Stimulated activated naive CD4-positive, alpha-beta T cell treated with Interleukin-2 at 50 U/mL for 16 hours (primary cell): ENCODE measurements around the gene MED13L.
A peak's percentile ranks its signal among the peaks of the same experiment; 100 is the strongest.
"Not testable (repeated sequence)": the region's sequence is repeated elsewhere in the genome, so short reads cannot be mapped to it uniquely, and the experiment has no call there.

ENCODE experiments used
- DNase-seq: peaks from one replicate; lab custom pipeline; 2025; lab: John Stamatoyannopoulos, UW

The MED13L gene

DNA sequence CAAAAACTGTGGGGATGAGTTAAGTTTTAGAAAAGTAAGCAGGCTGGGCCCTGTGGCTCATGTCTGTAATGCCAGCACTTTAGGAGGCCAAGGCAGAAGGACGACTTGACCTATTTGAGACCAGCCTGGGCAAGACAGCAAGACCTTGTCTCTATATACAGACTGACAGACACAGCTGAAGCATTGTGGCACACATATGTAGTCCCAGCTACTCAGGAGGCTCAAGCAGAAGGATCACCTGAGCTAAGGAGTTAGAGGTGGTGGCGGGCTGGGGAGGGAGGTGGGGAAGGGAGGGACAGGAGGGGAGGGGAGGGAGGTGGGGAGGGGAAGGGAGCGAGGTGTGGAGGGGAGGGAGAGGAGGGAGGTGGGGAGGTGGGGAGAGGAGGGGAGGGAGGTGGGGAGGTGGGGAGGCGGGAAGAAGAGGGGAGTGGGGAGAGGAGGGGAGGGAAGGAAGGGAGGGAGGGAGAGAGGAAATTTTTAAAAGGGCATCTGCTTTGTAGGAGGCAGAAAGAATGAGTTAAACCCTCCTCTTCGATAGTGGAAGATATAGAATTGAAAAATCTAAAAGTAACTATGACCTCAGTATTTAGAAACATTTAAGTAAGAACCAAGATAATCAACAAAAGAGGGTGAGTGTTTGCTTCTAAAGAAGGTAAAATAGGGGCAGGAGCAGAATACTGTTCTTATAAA lies 30.9 kb downstream of the MED13L start:
- no peak for DNase-seq

DNA sequence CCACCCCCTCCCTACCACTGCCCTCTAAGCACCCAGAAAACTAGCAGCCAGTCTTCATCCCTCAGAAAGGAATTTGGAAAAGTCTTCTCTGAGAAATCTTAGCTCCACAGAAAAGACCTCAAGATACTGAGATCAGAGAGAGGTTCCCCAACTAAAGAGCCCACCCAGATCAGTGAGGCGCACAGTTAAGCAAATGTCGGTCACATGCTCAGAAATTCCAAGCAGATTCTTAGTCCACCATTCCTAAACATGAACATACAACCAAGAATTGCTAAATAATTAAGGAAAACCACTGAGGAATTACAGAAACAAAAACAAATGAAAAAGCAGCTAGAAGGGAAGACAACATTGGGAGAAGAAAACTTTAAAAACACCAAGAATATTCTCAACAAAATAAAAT lies 32.3 kb downstream of the MED13L start:
- no peak for DNase-seq

- DNase-seq, result no peak
These were observed 32.9 kb downstream of the MED13L start for GRCh38 chr12:116244474-116245090.

DNA sequence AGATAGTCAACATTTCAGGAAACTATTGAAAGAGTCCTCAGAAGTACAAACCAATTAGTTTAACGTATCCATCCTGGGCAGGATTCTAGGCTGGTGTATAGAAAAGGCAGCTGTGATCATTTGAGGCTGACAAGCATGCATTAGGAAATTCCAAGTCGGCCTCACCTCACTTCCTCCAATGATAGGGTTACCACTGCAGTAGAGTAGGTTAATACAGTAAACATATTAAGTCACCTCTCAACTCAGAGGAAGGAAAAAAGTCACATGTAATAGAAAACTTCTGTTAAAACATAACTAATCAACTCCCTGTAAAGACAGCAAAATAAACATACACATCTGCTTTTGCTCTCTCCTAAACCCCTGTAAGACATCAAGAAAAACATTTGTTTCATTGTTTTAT lies 33.5 kb downstream of the MED13L start:
- DNase-seq, result no peak

GRCh38 chr12:116242740-116243139 lies 34.8 kb downstream of the MED13L start:
- DNase-seq, result no peak

DNA sequence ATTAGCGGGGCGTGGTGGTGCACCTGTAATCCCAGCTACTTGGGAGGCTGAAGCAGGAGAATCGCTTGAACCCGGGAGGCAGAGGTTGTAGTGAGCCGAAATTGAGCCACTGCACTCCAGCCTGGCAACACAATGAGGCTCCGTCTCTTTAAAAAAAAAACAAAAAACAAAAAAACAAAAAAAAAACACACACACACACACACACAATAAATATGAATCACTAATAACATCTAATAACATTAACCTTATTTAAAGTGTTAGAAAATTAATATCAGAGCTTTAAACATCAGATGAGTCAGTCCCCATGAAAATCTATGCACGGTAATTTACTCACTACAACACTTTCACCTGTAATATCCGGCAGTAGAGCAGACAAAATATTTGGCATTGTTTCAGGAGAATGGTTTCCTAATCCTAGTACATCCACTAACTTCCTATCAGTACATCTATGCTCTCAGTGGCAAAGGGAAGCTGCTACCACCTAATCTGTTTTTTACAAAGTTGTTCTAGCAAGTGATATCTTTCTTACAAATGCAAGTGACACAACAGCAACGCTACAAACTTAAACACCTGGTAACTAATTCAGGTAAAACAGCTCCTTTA lies 36.2 kb downstream of the MED13L start:
- no peak for DNase-seq

DNA sequence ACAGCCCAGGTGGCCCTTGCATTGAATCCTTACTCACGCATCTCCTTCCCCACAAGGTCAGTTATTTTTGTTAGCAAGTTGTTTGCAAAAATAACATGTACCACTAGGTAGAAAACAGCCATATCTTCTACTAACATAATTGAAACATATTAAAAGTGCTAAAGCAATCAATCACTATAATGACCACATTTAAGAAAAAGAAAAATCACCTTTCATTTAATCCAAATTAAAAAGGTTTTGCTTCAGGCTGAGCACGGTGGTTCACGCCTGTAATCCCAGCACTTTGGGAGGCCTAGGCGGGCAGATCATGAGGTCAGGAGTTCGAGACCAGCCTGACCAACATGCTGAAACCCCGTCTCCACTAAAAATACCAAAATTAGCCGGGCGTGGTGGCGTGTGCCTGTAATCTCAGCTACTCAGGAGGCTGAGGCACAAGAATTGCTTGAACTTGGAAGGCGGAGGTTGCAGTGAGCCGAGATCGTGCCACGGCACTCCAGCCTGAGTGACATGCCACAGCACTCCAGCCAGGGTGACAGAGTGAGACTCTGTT lies 38.8 kb downstream of the MED13L start:
- DNase-seq, result not testable (repeated sequence)

GRCh38 chr12:116238149-116238548 lies 39.3 kb downstream of the MED13L start:
- no peak for DNase-seq

DNA sequence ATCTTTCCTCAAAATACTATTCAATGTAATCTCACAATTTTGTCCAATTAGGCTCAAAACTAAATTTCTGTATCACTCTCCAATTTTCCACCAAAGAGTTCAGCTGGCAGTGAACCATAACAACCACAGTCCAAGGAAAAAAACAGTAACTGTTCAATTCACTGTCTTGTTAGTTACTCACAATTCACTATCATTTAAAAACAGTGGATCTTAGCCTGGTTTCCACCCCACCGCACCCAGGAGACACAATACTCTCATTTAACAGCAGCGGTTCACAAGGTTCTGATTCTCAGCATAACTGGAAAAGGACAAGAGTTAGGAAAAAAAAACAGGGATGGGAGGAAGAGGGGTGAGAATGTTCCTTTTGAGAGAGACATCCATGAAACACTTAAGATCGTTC lies 40.5 kb downstream of the MED13L start:
- DNase-seq, result no peak

- peak; percentile 16 for DNase-seq
These were observed 41.3 kb downstream of the MED13L start for GRCh38 chr12:116236148-116236731.

DNA sequence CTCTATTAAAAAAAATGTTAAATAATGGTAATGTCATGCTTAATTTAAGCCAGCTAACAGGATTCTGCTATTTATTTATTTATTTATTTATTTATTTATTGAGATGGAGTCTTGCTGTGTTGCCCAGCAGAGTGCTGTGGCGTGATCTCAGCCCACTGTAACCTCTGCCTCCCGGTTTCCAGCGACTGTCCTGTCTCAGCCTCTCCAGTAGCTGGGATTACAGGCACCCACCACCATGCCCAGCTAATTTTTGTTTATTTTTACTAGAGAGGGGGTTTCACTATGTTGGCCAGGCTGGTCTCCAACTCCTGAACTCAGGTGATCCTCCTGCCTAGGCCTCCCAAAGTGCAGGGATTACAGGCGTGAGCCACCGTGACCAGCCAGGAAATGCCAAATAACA lies 43.3 kb downstream of the MED13L start:
- not testable (repeated sequence) for DNase-seq

GRCh38 chr12:116233669-116234068 lies 43.8 kb downstream of the MED13L start:
- no peak for DNase-seq

DNA sequence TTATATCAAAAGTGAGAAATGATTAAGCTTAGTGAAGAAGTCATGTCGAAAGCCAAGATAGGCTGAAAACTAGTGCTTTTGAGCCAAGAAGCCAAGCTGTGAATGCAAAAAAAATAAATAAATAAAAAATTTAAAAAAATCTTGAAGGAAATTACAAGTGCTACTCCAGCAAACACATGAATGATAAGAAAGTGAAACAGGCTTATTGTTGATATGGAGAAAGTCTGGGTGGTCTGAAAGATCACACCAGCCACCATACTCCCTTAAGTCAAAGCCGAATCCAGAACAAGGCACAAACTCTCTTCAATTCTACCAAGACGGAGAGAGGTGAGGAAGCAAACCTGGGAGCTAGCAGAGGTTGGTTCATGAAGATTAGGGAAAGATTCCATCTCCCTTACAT lies 49.7 kb downstream of the MED13L start:
- DNase-seq, result no peak

DNA sequence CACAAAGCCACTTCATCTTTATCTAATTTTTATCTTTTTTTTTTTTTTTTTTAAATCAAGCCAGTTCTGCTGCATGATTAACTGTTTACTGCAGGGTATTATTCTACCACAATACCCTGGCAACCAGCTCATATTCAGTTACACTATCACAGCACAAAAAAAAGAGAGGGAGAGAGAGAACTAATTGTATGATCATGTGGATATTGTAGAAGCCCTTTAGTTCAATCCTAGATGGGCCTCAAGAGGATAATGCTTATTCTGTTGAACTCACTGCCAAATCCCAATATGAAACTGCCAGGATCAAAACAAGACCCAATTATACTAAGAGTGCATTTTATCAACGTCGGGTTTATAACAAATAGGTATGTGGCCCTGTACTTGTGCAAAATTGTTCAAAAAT lies 51.5 kb downstream of the MED13L start:
- DNase-seq, result no peak

- peak; percentile 3 for DNase-seq
These were observed 55.1 kb downstream of the MED13L start for GRCh38 chr12:116222358-116222757.

GRCh38 chr12:116220756-116221155 lies 56.7 kb downstream of the MED13L start:
- no peak for DNase-seq

DNA sequence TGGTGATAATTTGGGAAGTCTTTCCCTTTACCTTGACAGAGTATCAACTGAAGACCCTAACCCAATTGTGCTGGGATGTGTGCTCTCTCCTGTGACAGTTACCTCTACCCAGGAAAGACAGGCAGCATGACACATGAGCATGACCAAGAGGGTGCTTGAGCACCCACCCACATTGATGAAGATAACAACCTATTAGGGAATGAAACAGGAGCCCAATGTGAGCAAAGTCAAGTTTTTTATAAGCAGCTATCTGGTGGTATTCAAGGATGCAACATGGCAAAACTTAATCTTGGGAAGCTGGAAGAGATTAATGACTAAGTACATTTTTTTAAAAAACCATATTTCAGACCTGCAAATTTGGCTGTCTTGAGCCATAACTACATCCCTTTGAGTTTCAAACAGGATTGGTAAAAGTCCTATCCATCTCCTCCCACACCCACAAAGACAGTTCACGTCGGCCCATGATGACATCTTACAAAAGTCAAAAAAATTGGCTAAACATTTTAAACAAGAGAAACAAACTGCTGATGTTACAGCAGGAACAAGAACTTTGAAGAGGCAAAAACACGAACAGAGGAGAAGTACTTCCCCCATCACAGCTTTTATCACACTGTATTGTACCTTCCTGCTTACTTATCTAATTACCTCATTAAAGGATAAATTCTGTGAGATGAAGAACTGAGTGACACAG lies 60.3 kb downstream of the MED13L start:
- DNase-seq, result no peak

- DNase-seq, result no peak
These were observed 61.3 kb downstream of the MED13L start for GRCh38 chr12:116216022-116216756.

DNA sequence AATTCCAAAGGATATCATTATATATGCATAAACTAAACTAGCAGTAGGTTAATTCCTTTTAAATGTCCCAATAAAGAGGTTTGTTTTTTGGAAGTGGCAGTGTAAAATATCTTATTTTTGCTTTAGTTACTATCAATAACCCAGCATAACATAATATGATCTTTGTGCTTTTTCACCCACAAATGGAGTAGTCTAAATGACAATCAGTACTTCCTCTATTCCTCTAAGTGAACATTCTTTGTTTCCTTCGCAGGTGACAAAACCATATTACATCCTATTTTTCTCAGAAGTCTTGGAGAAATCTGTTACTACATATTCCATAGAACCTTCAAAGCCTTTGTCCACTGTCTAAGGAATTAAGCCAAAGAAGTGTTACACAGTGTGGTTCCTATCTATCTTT lies 62.5 kb downstream of the MED13L start:
- no peak for DNase-seq

- DNase-seq, result no peak
These were observed 63.5 kb downstream of the MED13L start for GRCh38 chr12:116213885-116214527.

DNA sequence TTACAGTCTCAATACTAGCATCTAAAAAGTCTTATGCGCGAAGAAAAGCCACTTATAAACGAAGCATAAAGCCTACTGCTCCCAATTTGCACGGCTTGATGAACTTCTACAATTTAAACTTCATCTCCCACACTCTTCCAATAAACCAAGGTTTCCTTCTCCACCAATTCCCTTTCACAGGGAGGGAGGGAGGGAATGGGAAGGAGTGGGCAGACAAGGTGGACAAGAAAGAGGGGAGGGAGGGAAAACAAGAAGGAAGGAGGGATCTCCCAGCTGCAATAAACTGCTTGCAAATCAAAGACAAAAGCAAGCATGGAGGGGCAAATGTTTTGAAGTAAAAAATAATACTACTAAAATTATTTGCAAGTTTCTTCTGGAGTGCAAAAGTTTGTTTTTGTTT lies 64.5 kb downstream of the MED13L start:
- DNase-seq, result no peak
